Breast epithelium (tissue), 3 donors: ENCODE data around the gene CAMK4.

ENCODE experiments used
- CTCF ChIP-seq, 3 donors: fragments of 450-650 bp; IDR thresholded peaks; one replicate each; pipeline ENCODE4 v1.5.1; 2016 to 2017; ENCODE audit warnings: antibody characterized with exemption in 3 of 3, mild to moderate bottlenecking in 3 of 3, moderate library complexity in 3 of 3
- POLR2A ChIP-seq: fragments of 450-650 bp; IDR thresholded peaks from one replicate; pipeline ENCODE4 v1.6.1; 2016; ENCODE audit warnings: antibody characterized with exemption, mild to moderate bottlenecking, moderate library complexity

GRCh38 chr5:111447099-111447498, 222.9 kb downstream of the CAMK4 start:
- TF ChIP-seq CTCF (IDR thresholded peaks at IDR 0.05) = no peak
- TF ChIP-seq POLR2A = no peak
